HepG2 (cell line): ENCODE results near the gene MRPL10. TPM values are rescaled to one million over a fixed set of nuclear protein-coding genes. Genes with fewer than 3 reads are reported as not detected.

ENCODE experiments used
- ATAC-seq: fragments of 200-7000 bp; cut with Tn5 transposase; 3 replicates; pipeline ENCODE4 v1.9.1; 2020; ENCODE audit warnings: mild to moderate bottlenecking, moderate library complexity
- BruUV-seq: library from RNA; stranded (reverse); fragments of 400-500 nt; replicated peaks from 2 replicates; lab custom pipeline; 2021; lab: Mats Ljungman, UMichigan
- CTCF ChIA-PET: fragments of 300-600 bp; formaldehyde crosslinking; extraction: SDS; loops from one replicate; lab custom pipeline; 2021; ENCODE audit warnings: low total read pairs, inconsistent platforms, low intra/inter-chr PET ratio; lab: Yijun Ruan, JAX
- POLR2A ChIA-PET: fragments of 350-600 bp; sonication (Branson Sonifier 250); formaldehyde crosslinking; loops from one replicate; lab custom pipeline; 2020; ENCODE audit warnings: antibody characterized with exemption, inconsistent platforms; lab: Yijun Ruan, JAX
- DNase-seq: peaks from one replicate; pipeline ENCODE4 v3.0.0-alpha.2; 2015; ENCODE audit warnings: low spot score
- FAIRE-seq: peaks from 3 replicates; lab custom pipeline; 2011; peaks lifted over from hg19 to GRCh38; lab: Jason Lieb, UNC
- H2AFZ ChIP-seq: one replicate; pipeline ENCODE4 v1.6.1; 2011; ENCODE audit warnings: low read length, inconsistent platforms
- H3K27ac ChIP-seq: fragments of 300-600 bp; 3 replicates; pipeline ENCODE4 v1.8.0; 2011; ENCODE audit warnings: mixed run types, mild to moderate bottlenecking, mixed read lengths, low read length, inconsistent platforms; ENCODE audit not compliant: insufficient read depth; ENCODE audit errors: extremely low read length
- H3K27me3 ChIP-seq, 2 experiments: fragments of 200-600 bp in 1 of 2; 2 replicates in 1 of 2; 3 replicates in 1 of 2; pipeline versions ENCODE4 v1.6.0 to v1.8.0; 2011; ENCODE audit warnings: low read length in 2 of 2, mild to moderate bottlenecking in 2 of 2, moderate library complexity in 2 of 2, inconsistent platforms in 1 of 2; ENCODE audit not compliant: insufficient read depth in 2 of 2, control insufficient read depth in 1 of 2
- H3K36me3 ChIP-seq, 2 experiments: fragments of 200-600 bp in 1 of 2; replicated peaks in 1 of 2; 2 replicates in 1 of 2; 3 replicates in 1 of 2; pipeline versions ENCODE4 v1.5.1 to v1.8.0; 2011; ENCODE audit warnings: low read length in 2 of 2, inconsistent platforms in 1 of 2; ENCODE audit not compliant: insufficient read depth in 2 of 2, control insufficient read depth in 1 of 2
- H3K4me1 ChIP-seq: 2 replicates; pipeline ENCODE4 v1.5.1; 2012; ENCODE audit warnings: low read length, inconsistent platforms; ENCODE audit not compliant: insufficient read depth
- H3K4me2 ChIP-seq: 2 replicates; pipeline ENCODE4 v1.6.0; 2011; ENCODE audit warnings: low read depth, low read length, inconsistent platforms
- H3K4me3 ChIP-seq, 3 experiments: fragments of 200-600 bp in 1 of 3; sonication (generic), shearing (Covaris generic) in 1 of 3; replicated peaks in 1 of 3; 2 replicates each; pipeline ENCODE4 v1.5.1; 2011 to 2016; ENCODE audit warnings: low read length in 3 of 3, inconsistent platforms in 2 of 3, low read depth in 2 of 3, mild to moderate bottlenecking in 2 of 3, control low read depth in 1 of 3, mixed read lengths in 1 of 3; ENCODE audit not compliant: insufficient read depth in 1 of 3
- H3K79me2 ChIP-seq: one replicate; pipeline ENCODE4 v1.6.1; 2011; ENCODE audit warnings: low read length, inconsistent platforms; ENCODE audit not compliant: insufficient read depth
- H3K9ac ChIP-seq: 2 replicates; pipeline ENCODE4 v1.6.0; 2011; ENCODE audit warnings: mild to moderate bottlenecking, low read depth, low read length, inconsistent platforms; ENCODE audit not compliant: insufficient read depth
- H3K9me3 ChIP-seq: 2 replicates; pipeline ENCODE4 v1.5.1; 2012; ENCODE audit warnings: mild to moderate bottlenecking, low read length
- H4K20me1 ChIP-seq: 2 replicates; pipeline ENCODE4 v1.6.0; 2011; ENCODE audit warnings: inconsistent platforms, mild to moderate bottlenecking, low read length, moderate library complexity; ENCODE audit not compliant: insufficient read depth
- ATRX ChIP-seq: sonication (generic); formaldehyde crosslinking; IDR thresholded peaks from 2 replicates; pipeline ENCODE4 v1.4.0; 2020; ENCODE audit warnings: missing genetic modification reagents, borderline replicate concordance
- BATF2 ChIP-seq: sonication (generic); formaldehyde crosslinking; IDR thresholded peaks from 2 replicates; pipeline ENCODE4 v1.8.0; 2022; ENCODE audit warnings: mild to moderate bottlenecking, missing genetic modification reagents, moderate library complexity
- BCL6 ChIP-seq: IDR thresholded peaks from 2 replicates; pipeline ENCODE4 v1.6.1; 2016; ENCODE audit warnings: missing genetic modification reagents, missing compliant biosample characterization
- HNF4G ChIP-seq, 2 experiments: sonication (generic) in 1 of 2; formaldehyde crosslinking in 1 of 2; IDR thresholded peaks; 2 replicates each; pipeline versions ENCODE4 v1.4.0 to v1.6.1; 2011 to 2020; ENCODE audit warnings: borderline replicate concordance in 2 of 2, low read depth in 2 of 2, mild to moderate bottlenecking in 2 of 2, low read length in 1 of 2, missing genetic modification reagents in 1 of 2, moderate library complexity in 1 of 2
- HOXA3 ChIP-seq: sonication (generic); formaldehyde crosslinking; IDR thresholded peaks from 2 replicates; pipeline ENCODE4 v1.5.0; 2020; ENCODE audit warnings: missing genetic modification reagents
- LCORL ChIP-seq, 2 experiments: fragments of 450-650 bp in 1 of 2; sonication (generic) in 1 of 2; formaldehyde crosslinking in 1 of 2; IDR thresholded peaks; 2 replicates each; pipeline versions ENCODE4 v1.5.0 to v1.6.1; 2017 to 2020; ENCODE audit warnings: antibody characterized with exemption in 1 of 2, missing genetic modification reagents in 1 of 2
- ZNF317 ChIP-seq: sonication (generic); formaldehyde crosslinking; IDR thresholded peaks from 2 replicates; pipeline ENCODE4 v1.5.0; 2020; ENCODE audit warnings: mild to moderate bottlenecking, missing genetic modification reagents
- ZNF639 ChIP-seq: conservative IDR thresholded peaks from 2 replicates; pipeline ENCODE4 v1.6.1; 2018; ENCODE audit warnings: missing genetic modification reagents
- WGBS: methylation state at CpG from one replicate; pipeline ENCODE4 v1.1.6; 2017; ENCODE audit warnings: low lambda C conversion rate; 5-methylcytosine and 5-hydroxymethylcytosine counted together
- in situ Hi-C: cut with HindIII; loops from 2 replicates; pipeline ENCODE4 v1.10.0; 2017; ENCODE audit warnings: low pct_unique_long_range_greater_than_20kb; ENCODE audit not compliant: extremely low pct_ligation_motif_present
- intact Hi-C: fragments of 100-400 bp; cut with micrococcal nuclease; formaldehyde crosslinking; loops from one replicate; pipeline ENCODE4 v1.10.0; 2022; ENCODE audit not compliant: unreplicated experiment
- polyA plus RNA-seq, 8 experiments: library from polyadenylated mRNA; depleted of rRNA in 3 of 8; stranded (reverse) in 7 of 8; unstranded in 1 of 8; fragments of >200 nt; fragmentation: Illumina TruSeq in 4 of 8; extraction: Trizol in 4 of 8; gene quantifications; 2 replicates each; pipeline versions ENCODE4 v1.2.1 to v1.2.3, GENCODE V29; 2011 to 2016; ENCODE audit warnings: low read depth in 4 of 8, missing spikeins in 1 of 8, mixed read lengths in 1 of 8; ENCODE audit not compliant: insufficient read depth in 1 of 8
- total RNA-seq, 5 experiments: library from RNA; depleted of rRNA; stranded (reverse); fragments of >200 nt; fragmentation: Illumina TruSeq; extraction: Trizol; gene quantifications; 2 replicates each; pipeline ENCODE4 v1.2.3, GENCODE V29; 2016; ENCODE audit warnings: low read depth in 1 of 5
- TF ChIP-seq, protein P1 (sequence below): sonication (generic); formaldehyde crosslinking; IDR thresholded peaks from 2 replicates; pipeline ENCODE4 v1.9.0; 2021; ENCODE audit warnings: missing genetic modification reagents, borderline replicate concordance
- TF ChIP-seq, protein P2 (sequence below): sonication (generic); formaldehyde crosslinking; IDR thresholded peaks from 2 replicates; pipeline ENCODE4 v1.5.0; 2020; ENCODE audit warnings: mild to moderate bottlenecking, missing genetic modification reagents, borderline replicate concordance

The MRPL10 gene
- total and polyA plus RNA-seq, 2 of the 13 experiments (the other 11 are each of a cell fraction or from before 2014, with no cell fraction given) = 56.7 to 149 TPM

DNA sequence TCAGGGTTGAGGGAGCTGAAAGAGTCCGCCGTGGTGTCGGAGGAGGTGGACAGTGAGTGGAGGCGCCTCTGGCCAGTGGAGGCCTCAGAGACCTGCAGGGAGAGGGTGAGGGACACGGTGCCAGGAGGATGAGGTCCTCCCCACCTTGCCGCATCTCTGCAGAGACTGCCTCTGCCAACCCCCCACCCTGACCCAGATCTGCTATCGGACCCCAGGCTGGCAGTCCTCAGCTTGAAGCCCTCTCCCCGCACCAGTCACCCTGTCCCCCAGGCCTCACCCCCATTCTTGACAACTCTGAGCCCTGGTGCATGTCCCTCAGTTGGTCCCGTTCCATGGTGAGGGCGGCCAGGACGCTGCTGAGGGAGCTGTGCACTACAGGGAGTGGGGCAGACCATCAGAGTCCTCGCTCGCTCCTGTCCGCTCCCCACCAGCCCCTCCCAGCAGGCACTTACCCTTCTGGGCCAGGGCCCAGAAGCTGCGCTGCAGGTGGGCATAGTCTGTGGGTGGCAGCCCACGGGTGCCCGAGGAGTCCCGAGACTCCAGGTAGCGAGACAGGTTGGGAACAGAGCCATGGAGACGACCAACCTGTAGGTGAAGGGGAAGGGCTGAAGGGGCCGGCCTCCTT is 15.1 kb downstream of the MRPL10 start:
- no TSS peak for BruUV-seq
- no peak overlapping the region for H3K27ac ChIP-seq
- H4K20me1 ChIP-seq = no peaks in the 10 kb centered on the region
- DNase-seq = no peak
- H3K4me2 ChIP-seq = no peak overlapping the region
- in situ Hi-C loops (no loop called here), intact Hi-C loops (no loop called here)
- no peak for ATAC-seq
- ChIA-PET POLR2A (no interaction called here), CTCF (no interaction called here)
- peaks cover 12% of the 10 kb centered on the region for H3K4me1 ChIP-seq
- no peaks in the 10 kb centered on the region for H3K79me2 ChIP-seq
- H2AFZ ChIP-seq = no peak overlapping the region
- H3K9ac ChIP-seq = no peak overlapping the region
- no peak overlapping the region for H3K4me3 ChIP-seq
- no peaks in the 10 kb centered on the region; a peak in 1 of 5 replicates for H3K27me3 ChIP-seq
- no peaks in the 10 kb centered on the region for H3K9me3 ChIP-seq
- H3K36me3 ChIP-seq = peaks cover 16 to 25% of the 10 kb centered on the region in 2 experiments; a peak in 4 of 5 replicates
- WGBS = 99% methylated on average over 19 of the region's 21 CpGs
- no peak for FAIRE-seq
- no peak for TF ChIP-seq ZNF317 (CRISPR knock-in tag)
- TF ChIP-seq, protein P1, sequence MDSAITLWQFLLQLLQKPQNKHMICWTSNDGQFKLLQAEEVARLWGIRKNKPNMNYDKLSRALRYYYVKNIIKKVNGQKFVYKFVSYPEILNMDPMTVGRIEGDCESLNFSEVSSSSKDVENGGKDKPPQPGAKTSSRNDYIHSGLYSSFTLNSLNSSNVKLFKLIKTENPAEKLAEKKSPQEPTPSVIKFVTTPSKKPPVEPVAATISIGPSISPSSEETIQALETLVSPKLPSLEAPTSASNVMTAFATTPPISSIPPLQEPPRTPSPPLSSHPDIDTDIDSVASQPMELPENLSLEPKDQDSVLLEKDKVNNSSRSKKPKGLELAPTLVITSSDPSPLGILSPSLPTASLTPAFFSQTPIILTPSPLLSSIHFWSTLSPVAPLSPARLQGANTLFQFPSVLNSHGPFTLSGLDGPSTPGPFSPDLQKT (CRISPR knock-in tag) = no peak
- TF ChIP-seq HNF4G (IDR thresholded peaks at IDR 0.05; ENCODE audit: borderline replicate concordance, low read depth, low read length) = no peak
- no peak for TF ChIP-seq HNF4G (CRISPR knock-in tag; IDR thresholded peaks at IDR 0.05; ENCODE audit: borderline replicate concordance, low read depth)
- no peak for TF ChIP-seq ATRX
- no peak for TF ChIP-seq BCL6 (CRISPR knock-in tag)
- TF ChIP-seq, protein P2, sequence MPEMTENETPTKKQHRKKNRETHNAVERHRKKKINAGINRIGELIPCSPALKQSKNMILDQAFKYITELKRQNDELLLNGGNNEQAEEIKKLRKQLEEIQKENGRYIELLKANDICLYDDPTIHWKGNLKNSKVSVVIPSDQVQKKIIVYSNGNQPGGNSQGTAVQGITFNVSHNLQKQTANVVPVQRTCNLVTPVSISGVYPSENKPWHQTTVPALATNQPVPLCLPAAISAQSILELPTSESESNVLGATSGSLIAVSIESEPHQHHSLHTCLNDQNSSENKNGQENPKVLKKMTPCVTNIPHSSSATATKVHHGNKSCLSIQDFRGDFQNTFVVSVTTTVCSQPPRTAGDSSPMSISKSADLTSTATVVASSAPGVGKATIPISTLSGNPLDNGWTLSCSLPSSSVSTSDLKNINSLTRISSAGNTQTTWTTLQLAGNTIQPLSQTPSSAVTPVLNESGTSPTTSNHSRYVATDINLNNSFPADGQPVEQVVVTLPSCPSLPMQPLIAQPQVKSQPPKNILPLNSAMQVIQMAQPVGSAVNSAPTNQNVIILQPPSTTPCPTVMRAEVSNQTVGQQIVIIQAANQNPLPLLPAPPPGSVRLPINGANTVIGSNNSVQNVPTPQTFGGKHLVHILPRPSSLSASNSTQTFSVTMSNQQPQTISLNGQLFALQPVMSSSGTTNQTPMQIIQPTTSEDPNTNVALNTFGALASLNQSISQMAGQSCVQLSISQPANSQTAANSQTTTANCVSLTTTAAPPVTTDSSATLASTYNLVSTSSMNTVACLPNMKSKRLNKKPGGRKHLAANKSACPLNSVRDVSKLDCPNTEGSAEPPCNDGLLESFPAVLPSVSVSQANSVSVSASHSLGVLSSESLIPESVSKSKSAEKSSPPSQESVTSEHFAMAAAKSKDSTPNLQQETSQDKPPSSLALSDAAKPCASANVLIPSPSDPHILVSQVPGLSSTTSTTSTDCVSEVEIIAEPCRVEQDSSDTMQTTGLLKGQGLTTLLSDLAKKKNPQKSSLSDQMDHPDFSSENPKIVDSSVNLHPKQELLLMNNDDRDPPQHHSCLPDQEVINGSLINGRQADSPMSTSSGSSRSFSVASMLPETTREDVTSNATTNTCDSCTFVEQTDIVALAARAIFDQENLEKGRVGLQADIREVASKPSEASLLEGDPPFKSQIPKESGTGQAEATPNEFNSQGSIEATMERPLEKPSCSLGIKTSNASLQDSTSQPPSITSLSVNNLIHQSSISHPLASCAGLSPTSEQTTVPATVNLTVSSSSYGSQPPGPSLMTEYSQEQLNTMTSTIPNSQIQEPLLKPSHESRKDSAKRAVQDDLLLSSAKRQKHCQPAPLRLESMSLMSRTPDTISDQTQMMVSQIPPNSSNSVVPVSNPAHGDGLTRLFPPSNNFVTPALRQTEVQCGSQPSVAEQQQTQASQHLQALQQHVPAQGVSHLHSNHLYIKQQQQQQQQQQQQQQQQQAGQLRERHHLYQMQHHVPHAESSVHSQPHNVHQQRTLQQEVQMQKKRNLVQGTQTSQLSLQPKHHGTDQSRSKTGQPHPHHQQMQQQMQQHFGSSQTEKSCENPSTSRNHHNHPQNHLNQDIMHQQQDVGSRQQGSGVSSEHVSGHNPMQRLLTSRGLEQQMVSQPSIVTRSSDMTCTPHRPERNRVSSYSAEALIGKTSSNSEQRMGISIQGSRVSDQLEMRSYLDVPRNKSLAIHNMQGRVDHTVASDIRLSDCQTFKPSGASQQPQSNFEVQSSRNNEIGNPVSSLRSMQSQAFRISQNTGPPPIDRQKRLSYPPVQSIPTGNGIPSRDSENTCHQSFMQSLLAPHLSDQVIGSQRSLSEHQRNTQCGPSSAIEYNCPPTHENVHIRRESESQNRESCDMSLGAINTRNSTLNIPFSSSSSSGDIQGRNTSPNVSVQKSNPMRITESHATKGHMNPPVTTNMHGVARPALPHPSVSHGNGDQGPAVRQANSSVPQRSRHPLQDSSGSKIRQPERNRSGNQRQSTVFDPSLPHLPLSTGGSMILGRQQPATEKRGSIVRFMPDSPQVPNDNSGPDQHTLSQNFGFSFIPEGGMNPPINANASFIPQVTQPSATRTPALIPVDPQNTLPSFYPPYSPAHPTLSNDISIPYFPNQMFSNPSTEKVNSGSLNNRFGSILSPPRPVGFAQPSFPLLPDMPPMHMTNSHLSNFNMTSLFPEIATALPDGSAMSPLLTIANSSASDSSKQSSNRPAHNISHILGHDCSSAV (CRISPR knock-in tag) = no peak
- TF ChIP-seq ZNF639 (CRISPR knock-in tag) = no peak
- TF ChIP-seq HOXA3 = no peak
- no peak for TF ChIP-seq LCORL (IDR thresholded peaks at IDR 0.05)
- no peak for TF ChIP-seq LCORL (CRISPR knock-in tag; IDR thresholded peaks at IDR 0.05)
- TF ChIP-seq BATF2 = no peak
